GM19193 (cell line): ENCODE measurements around the gene TMIE.

ENCODE experiments used
- POLR2A ChIP-seq: IDR thresholded peaks from 4 replicates; pipeline ENCODE4 v1.6.1; 2011; ENCODE audit not compliant: insufficient read depth, insufficient read length; ENCODE audit errors: extremely low read depth

The TMIE gene

GRCh38 chr3:46695177-46695961, 5.8 kb upstream of the TMIE start:
- TF ChIP-seq POLR2A: no peak

DNA sequence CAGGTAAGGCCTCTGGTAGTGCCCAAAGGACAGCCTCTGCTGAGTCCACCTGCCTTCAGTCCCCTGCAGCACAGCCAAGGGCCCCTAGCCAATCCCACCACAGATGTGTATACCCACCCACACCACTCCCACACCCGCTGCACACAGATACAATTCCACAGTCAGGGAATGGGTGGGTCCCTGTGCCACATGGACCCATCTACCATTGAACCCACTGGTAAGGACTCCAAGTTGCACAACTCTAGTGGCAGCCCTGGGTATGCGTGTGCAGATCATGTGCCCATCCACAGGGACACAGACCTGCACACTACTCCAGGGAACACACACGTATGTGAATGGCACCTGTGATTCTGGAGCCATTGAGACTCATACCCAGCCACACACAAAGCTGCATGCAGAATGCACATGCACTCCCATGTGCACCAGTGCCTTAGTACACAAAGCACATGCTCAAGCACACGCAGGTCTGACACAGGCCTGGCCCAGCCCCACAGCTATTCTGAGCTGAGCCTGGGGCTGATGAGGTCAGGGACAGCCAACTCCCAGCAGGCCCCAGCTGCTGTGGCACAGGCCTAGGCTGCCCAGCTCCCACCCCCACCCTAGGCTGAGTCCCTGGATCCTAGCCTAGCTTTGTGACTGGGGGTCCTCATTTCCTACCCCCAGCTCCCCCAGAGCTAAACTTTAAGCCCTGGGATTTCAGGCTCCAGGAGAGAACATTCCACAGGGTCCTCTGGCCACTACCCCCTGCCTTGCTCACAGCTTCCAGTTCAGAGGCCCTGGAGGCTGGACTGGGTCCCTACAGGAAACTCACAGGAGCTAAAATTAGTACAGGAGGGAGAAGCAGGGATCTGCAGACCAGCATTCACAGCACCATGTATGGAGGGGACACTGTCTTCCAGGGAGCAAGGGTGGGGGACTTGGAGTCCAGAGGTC, 5.0 kb upstream of the TMIE start:
- no peak for TF ChIP-seq POLR2A

DNA sequence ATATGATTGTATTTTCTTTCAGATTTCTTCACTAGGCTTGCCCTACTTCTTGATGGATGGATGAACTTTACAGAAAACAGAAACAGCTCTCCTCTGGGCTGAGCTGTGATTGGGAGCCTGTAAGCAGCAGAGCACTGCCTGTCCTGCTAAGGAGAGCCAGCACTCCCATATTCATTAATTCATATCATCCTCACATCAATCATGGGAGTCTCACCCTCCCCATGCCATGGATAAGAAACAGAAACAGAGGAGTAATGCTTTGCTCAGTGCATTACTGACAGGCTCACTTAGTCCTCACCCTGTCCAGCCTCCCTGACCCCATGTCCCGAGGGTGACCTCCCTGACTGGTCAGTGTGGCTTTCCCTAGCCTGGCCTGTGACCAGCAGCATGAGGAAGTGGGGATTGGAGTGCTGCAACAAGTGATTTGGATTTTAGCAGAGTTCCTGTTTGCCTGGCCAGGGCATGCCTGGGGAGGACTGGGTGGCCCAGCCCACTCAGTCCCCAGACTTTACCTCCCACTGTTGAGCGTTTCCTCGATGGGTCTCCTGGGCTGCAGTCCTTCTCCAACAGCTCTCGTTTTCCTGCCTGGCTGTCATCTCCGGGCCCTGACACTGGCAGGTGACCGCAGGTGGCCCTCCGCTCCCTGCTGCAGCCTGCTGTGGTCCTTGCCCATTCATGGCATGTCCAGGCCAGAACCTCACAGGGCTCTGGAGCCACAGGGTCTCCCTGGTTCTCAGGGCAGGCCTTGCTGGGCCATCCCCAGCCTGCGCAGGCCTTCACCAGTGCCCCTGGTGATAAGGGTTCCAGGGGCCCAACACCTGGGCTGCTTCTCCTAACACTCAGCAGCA, 1.3 kb upstream of the TMIE start:
- no peak for TF ChIP-seq POLR2A

DNA sequence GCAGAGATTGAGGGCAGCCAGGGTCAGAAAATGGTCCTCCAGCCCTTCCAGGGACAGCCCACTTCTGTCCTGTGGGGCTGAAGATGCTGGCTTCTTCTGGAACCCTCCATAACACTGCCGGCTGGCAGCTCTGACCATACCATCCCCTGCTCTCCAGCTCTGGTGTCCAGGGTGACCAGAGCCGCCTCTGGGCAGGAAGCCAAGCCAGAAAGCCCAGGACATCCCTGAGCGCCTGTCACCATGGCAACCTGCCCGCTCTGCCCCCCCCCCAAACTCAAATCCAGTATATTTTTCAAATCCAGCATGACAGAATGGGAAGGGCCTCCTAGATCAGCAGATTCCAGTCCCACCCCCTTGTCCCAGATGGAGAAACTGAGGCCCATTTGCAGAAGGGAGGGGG, 420 bp upstream of the TMIE start:
- no peak for TF ChIP-seq POLR2A

DNA sequence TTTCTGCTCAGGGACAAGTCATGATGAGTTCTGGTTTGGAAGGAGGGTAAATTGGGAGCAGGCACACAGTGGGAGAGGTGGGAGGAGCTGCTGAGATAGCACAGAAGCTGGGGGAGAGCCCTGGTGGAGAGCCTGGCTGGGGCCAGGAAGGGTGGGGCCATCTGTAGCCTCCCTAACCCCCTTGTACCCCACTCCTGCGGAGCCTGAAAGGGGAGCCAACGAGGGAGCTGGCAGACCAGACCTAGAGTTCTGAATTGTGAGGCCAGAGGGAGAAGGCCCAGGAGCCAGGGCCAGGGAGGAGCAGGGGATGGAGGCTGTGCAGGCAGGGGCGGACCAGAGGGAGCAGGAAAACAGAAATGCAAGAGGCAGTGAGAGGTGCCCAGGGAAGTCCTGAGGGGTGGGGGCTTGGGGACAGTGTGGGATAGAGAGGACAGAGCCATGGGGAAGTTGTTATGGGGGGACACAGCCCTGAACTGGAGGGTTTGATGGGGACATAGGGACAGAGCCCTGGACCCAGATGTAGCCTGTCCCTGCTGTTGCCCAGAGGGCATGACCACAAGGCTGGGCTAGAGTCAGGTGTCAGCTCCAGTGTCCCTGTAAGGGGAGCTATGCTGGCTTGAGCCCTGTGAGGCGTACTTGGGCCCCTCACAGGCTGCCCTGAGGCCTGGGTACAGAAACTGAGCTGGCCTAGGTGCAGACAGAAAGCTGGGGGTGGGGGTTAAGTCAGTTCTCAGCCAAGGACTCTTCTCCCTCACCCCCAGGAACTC, 1.2 kb downstream of the TMIE start:
- no peak for TF ChIP-seq POLR2A

DNA sequence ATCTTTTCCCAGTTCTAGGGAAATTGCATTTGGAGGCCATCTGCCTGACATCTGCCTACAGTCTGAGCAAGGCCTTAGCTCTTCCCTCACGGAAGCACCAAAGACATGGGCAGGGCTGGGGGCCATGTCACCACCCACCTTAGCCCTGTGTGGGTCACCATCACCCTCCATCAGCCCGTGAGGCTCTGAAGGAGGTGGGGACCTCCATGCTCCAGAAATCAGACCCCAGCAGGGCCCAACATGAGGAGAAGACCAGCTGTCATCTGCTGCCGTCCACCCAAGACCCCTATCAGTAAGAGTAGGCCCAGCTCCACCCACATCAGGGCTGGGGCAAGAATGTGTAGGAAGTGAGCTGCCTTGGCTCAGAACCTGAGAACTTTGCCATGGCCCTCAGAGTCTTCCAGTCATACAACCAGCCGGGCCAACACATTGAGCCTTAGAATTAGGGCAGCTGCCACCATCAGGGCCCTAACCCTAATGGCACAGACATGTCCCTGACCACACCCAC, 1.9 kb downstream of the TMIE start:
- TF ChIP-seq POLR2A: no peak

GRCh38 chr3:46705022-46705530, 3.9 kb downstream of the TMIE start:
- TF ChIP-seq POLR2A: no peak

DNA sequence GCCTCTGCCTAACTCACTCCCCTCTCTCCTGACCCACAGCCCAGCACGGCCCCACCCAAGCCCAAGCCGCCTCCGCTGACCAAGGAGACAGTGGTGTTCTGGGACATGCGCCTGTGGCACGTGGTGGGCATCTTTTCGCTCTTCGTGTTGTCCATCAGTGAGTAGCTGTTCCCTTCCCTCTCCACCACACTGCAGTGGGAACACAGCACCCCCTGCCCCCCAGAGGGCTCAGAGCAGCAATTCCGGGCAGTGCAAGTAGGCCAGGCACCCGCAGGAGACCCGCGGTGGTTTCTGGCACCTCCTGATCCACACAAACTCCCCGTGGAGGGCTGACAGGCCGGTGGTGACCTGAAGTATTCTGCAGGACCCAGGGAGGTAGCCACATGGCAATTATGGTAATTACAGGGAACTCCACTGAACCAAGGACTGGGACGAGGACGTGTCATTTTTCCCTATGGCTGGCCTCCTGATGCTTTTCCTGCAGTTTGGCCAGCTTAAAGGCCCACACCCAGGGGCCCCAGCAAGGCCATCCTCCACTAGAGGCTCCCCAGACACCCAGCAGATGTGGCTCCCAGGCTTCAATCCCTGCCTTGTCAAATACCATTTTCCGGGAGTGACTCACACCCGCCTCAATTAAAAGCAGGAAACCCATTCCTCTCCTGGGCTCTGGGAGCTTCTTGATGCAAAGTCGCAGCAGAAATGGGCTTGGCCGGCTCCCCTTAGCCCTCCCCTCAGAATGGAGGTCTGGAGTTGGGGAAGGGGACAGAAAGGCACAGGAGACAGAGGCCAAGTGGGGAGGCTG, 4.8 kb downstream of the TMIE start:
- TF ChIP-seq POLR2A: no peak

- no peak for TF ChIP-seq POLR2A
Observed at GRCh38 chr3:46706771-46707582, 5.8 kb downstream of the TMIE start.

- TF ChIP-seq POLR2A: no peak
Observed at GRCh38 chr3:46707601-46708011, 6.4 kb downstream of the TMIE start.

- TF ChIP-seq POLR2A: no peak
Observed at GRCh38 chr3:46708401-46709156, 7.4 kb downstream of the TMIE start.
